ENCODE data around the gene C5. TPM values are rescaled to one million over a fixed set of nuclear protein-coding genes. Genes with fewer than 3 reads are reported as not detected.

C5 gene
- total RNA-seq, 1 donor: 3.9 TPM

GRCh38 chr9:120947222-120947621 is 102.9 kb downstream of the C5 start:
- no peak for TF ChIP-seq CTCF (IDR thresholded peaks at IDR 0.05; ENCODE audit: insufficient read depth, low read depth, low read length)
- DNase-seq (ENCODE audit: low read depth): no peak
- no peak overlapping the region for H3K4me3 ChIP-seq (ENCODE audit: low read depth, low read length)

DNA sequence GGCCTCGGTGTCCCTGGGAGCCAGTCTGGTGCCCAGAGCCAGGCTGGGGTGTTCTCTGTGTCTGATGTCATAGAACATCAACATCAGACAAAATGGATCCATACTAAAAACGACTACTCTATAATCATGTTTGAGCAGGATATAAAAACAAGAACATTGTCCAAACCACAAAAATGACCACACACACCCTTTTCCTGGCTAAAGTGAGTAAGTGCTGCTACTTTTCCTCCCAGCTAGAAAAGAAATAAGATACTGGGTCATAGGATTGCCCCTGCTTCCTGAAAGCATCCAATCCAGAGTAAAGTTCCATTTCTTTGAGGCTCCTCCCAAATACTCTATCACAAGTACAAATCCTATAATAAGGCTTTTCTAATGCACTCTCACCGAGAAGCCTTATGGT is 103.8 kb downstream of the C5 start:
- no peak for TF ChIP-seq CTCF (IDR thresholded peaks at IDR 0.05; ENCODE audit: insufficient read depth, low read depth, low read length)

GRCh38 chr9:120944948-120945347 is 105.1 kb downstream of the C5 start:
- no peak for TF ChIP-seq CTCF (IDR thresholded peaks at IDR 0.05; ENCODE audit: insufficient read depth, low read depth, low read length)
- H3K4me3 ChIP-seq (ENCODE audit: low read depth, low read length): no peak overlapping the region
- DNase-seq (ENCODE audit: low read depth): no peak

More for the DNA sequence above, 103.8 kb downstream of the C5 start:
- DNase-seq (ENCODE audit: low read depth): peak; percentile 42
- no peak overlapping the region for H3K4me3 ChIP-seq (ENCODE audit: low read depth, low read length)

DNA sequence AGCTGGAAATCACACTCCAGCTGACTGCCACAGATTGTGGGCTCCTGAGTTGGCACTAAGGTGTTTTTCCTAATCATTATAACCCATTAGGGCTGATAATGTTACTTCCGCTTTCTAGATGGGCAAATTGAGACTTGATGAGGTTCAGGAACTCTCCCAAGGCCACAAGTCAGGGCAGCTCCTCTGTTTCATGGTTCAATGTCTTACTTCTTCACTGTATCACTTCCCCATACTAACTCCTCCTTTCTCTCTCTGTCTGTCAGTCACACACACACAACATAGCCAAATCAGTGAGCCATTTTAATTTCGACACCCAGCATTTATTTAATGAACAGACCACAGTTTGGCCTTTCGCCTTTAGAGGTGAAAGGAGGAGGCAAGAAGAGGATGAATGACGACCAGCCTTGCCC is 105.6 kb downstream of the C5 start:
- no peak for DNase-seq (ENCODE audit: low read depth)
- TF ChIP-seq CTCF (IDR thresholded peaks at IDR 0.05; ENCODE audit: insufficient read depth, low read depth, low read length): no peak
- H3K4me3 ChIP-seq (ENCODE audit: low read depth, low read length): no peak overlapping the region

- H3K4me3 ChIP-seq (ENCODE audit: low read depth, low read length): no peak overlapping the region
- no peak for TF ChIP-seq CTCF (IDR thresholded peaks at IDR 0.05; ENCODE audit: insufficient read depth, low read depth, low read length)
- no peak for DNase-seq (ENCODE audit: low read depth)
Measured at GRCh38 chr9:120942186-120943001, 107.7 kb downstream of the C5 start.

DNA sequence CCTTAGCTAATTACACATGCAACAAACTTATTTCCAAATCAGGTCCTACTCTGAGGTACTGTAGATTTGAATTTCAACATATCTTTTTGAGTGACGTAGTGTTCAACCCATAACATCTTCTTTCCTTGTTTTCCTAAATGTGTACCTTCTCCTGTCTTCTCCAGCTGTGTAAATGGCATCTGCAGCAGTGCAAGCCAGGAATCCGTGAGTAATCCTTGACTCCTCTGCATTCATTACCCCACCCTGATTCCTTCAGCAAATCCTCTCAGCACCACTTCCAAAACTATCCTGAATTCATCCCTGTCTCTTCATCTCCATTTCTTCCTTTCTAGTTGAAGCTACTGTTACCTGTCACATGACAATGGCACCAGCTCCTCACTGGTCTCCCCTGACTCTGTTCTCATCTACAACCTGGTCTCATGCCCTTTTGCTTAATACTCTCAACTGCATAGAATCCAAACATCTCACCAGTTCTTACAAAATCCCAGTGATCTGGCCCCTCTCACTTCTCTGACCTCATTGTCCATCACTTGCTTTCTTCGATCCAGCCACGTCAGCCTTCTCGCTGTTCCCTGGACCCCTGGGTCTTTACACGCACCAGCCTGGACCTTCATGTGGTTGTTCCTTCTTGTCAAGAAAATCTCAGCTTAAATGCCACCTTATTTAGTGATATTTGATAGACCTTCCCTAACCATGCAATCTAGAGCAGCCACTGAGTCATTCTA is 108.9 kb downstream of the C5 start:
- H3K4me3 ChIP-seq (ENCODE audit: low read depth, low read length): no peak overlapping the region
- TF ChIP-seq CTCF (IDR thresholded peaks at IDR 0.05; ENCODE audit: insufficient read depth, low read depth, low read length): no peak
- DNase-seq (ENCODE audit: low read depth): peak; percentile 60
